Fibroblast of skin of left biceps (primary cell): ENCODE results near the gene GP9.

ENCODE experiments used
- DNase-seq, 2 experiments: peaks; one replicate each; pipeline ENCODE4 v3.0.0-alpha.2; 2013; ENCODE audit warnings: low read depth in 2 of 2

The GP9 gene

GRCh38 chr3:129028866-129029265, 31.7 kb upstream of the GP9 start:
- no peak for DNase-seq

GRCh38 chr3:129030611-129031010, 30.0 kb upstream of the GP9 start:
- DNase-seq, result no peak

- DNase-seq, result no peak
Observed at GRCh38 chr3:129031476-129032215, 28.9 kb upstream of the GP9 start.

GRCh38 chr3:129032716-129033115, 27.9 kb upstream of the GP9 start:
- no peak for DNase-seq

GRCh38 chr3:129033151-129033550, 27.4 kb upstream of the GP9 start:
- no peak for DNase-seq

- DNase-seq, result no peak
Observed at GRCh38 chr3:129033633-129034321, 26.8 kb upstream of the GP9 start.

GRCh38 chr3:129034642-129035041, 25.9 kb upstream of the GP9 start:
- DNase-seq, result no peak

- no peak for DNase-seq
Observed at GRCh38 chr3:129035360-129036221, 25.0 kb upstream of the GP9 start.

- no peak for DNase-seq
Observed at GRCh38 chr3:129036222-129037092, 24.1 kb upstream of the GP9 start.

GRCh38 chr3:129037093-129037419, 23.5 kb upstream of the GP9 start:
- DNase-seq, result no peak

GRCh38 chr3:129038121-129038855, 22.3 kb upstream of the GP9 start:
- DNase-seq, result no peak

GRCh38 chr3:129039271-129040038, 21.1 kb upstream of the GP9 start:
- no peak for DNase-seq

GRCh38 chr3:129040039-129040336, 20.6 kb upstream of the GP9 start:
- no peak for DNase-seq

GRCh38 chr3:129040579-129041300, 19.8 kb upstream of the GP9 start:
- DNase-seq, result no peak

GRCh38 chr3:129045675-129046036, 14.9 kb upstream of the GP9 start:
- DNase-seq, result no peak

- no peak for DNase-seq
Observed at GRCh38 chr3:129046037-129046731, 14.4 kb upstream of the GP9 start.

- DNase-seq, result no peak
Observed at GRCh38 chr3:129046732-129047552, 13.6 kb upstream of the GP9 start.

GRCh38 chr3:129047553-129047839, 13.1 kb upstream of the GP9 start:
- no peak for DNase-seq
